ENCODE data around the gene NNMT.

The NNMT gene

GRCh38 chr11:114289779-114290178 lies 6.4 kb upstream of the NNMT start:
- H3K4me3 ChIP-seq (ENCODE audit: control insufficient read depth, low read depth, low read length): no peak overlapping the region
- no peak for DNase-seq (ENCODE audit: low read depth)
- TF ChIP-seq CTCF (conservative IDR thresholded peaks at IDR 0.05; ENCODE audit: control insufficient read depth, insufficient read depth, low read depth, low read length): no peak

- no peak for DNase-seq (ENCODE audit: low read depth)
- no peak overlapping the region for H3K4me3 ChIP-seq (ENCODE audit: control insufficient read depth, low read depth, low read length)
- no peak for TF ChIP-seq CTCF (conservative IDR thresholded peaks at IDR 0.05; ENCODE audit: control insufficient read depth, insufficient read depth, low read depth, low read length)
Measured at GRCh38 chr11:114290503-114291235, 5.5 kb upstream of the NNMT start.

- H3K4me3 ChIP-seq (ENCODE audit: control insufficient read depth, low read depth, low read length): no peak overlapping the region
- DNase-seq (ENCODE audit: low read depth): peak; percentile 84
- TF ChIP-seq CTCF (conservative IDR thresholded peaks at IDR 0.05; ENCODE audit: control insufficient read depth, insufficient read depth, low read depth, low read length): no peak
Measured at GRCh38 chr11:114291381-114291780, 4.8 kb upstream of the NNMT start.

- no peak for TF ChIP-seq CTCF (conservative IDR thresholded peaks at IDR 0.05; ENCODE audit: control insufficient read depth, insufficient read depth, low read depth, low read length)
- DNase-seq (ENCODE audit: low read depth): peak; percentile 84
- peak overlapping the region; percentile 24 for H3K4me3 ChIP-seq (ENCODE audit: control insufficient read depth, low read depth, low read length)
Measured at GRCh38 chr11:114291842-114292680, 4.1 kb upstream of the NNMT start.

- no peak overlapping the region for H3K4me3 ChIP-seq (ENCODE audit: control insufficient read depth, low read depth, low read length)
- TF ChIP-seq CTCF (conservative IDR thresholded peaks at IDR 0.05; ENCODE audit: control insufficient read depth, insufficient read depth, low read depth, low read length): no peak
- DNase-seq (ENCODE audit: low read depth): peak; percentile 53
Measured at GRCh38 chr11:114293201-114293711, 2.9 kb upstream of the NNMT start.

GRCh38 chr11:114296605-114297372 lies 590 bp downstream of the NNMT start:
- TF ChIP-seq CTCF (conservative IDR thresholded peaks at IDR 0.05; ENCODE audit: control insufficient read depth, insufficient read depth, low read depth, low read length): no peak
- DNase-seq (ENCODE audit: low read depth): peak; percentile 65
- H3K4me3 ChIP-seq (ENCODE audit: control insufficient read depth, low read depth, low read length): peak overlapping the region; percentile 82

Measured in fibroblast of mammary gland (primary cell).